ENCODE results near the gene CHGA. TPM values are rescaled to one million over a fixed set of nuclear protein-coding genes. Genes with fewer than 3 reads are reported as not detected.

Gene CHGA
- polyA plus RNA-seq, 1 donor from 2014 or later: 131 TPM

- TF ChIP-seq EP300 (conservative IDR thresholded peaks at IDR 0.05; ENCODE audit: poor library complexity, severe bottlenecking): no peak
These were observed 6.7 kb upstream of the CHGA start (continued) for GRCh38 chr14:92916201-92916600.

GRCh38 chr14:92917041-92917940 lies 5.7 kb upstream of the CHGA start:
- Histone ChIP-seq H3K36me3 (ENCODE audit: insufficient read depth, low read length) (no peaks in the 10 kb centered on the region), H3K4me2 (ENCODE audit: low read length) (no peak overlapping the region), H3K9ac (ENCODE audit: low read length) (no peak overlapping the region), H3K9me3 (ENCODE audit: low read length) (no peaks in the 10 kb centered on the region), H3K27ac (ENCODE audit: low read length) (no peak overlapping the region), H4K20me1 (ENCODE audit: insufficient read depth) (no peaks in the 10 kb centered on the region), H3K27me3 (ENCODE audit: insufficient read depth, low read depth, low read length) (peaks cover 15% of the 10 kb centered on the region), H3K9me2 (ENCODE audit: insufficient read depth, low read length) (no peaks in the 10 kb centered on the region), H2AFZ (ENCODE audit: low read depth, low read length) (no peak overlapping the region), H3F3A (ENCODE audit: insufficient read depth, low read length, poor library complexity, severe bottlenecking) (no peaks in the 10 kb centered on the region), H3K4me3 (ENCODE audit: low read length) (no peak overlapping the region), H3K79me2 (replicated peaks; ENCODE audit: insufficient read depth, low read length) (no peaks in the 10 kb centered on the region)
- TF ChIP-seq POLR2AphosphoS5 (IDR thresholded peaks at IDR 0.05) (no peak), RAD21 (conservative IDR thresholded peaks at IDR 0.05) (no peak), EP300 (conservative IDR thresholded peaks at IDR 0.05; ENCODE audit: poor library complexity, severe bottlenecking) (no peak), SMC3 (conservative IDR thresholded peaks at IDR 0.05; ENCODE audit: poor library complexity) (no peak), EZH2 (IDR thresholded peaks at IDR 0.05; ENCODE audit: borderline replicate concordance, insufficient read depth, low read length, poor library complexity, severe bottlenecking) (no peak), MXI1 (conservative IDR thresholded peaks at IDR 0.05; ENCODE audit: poor library complexity, severe bottlenecking) (no peak), CTCF (IDR thresholded peaks at IDR 0.05; ENCODE audit: poor library complexity, severe bottlenecking) (no peak), REST (IDR thresholded peaks at IDR 0.05; ENCODE audit: borderline replicate concordance) (no peak), TAF1 (IDR thresholded peaks at IDR 0.05; ENCODE audit: low read depth) (no peak)

- TF ChIP-seq POLR2AphosphoS5 (IDR thresholded peaks at IDR 0.05) (no peak), EP300 (conservative IDR thresholded peaks at IDR 0.05; ENCODE audit: poor library complexity, severe bottlenecking) (no peak), MXI1 (conservative IDR thresholded peaks at IDR 0.05; ENCODE audit: poor library complexity, severe bottlenecking) (no peak), TAF1 (IDR thresholded peaks at IDR 0.05; ENCODE audit: low read depth) (no peak), CTCF (IDR thresholded peaks at IDR 0.05; ENCODE audit: poor library complexity, severe bottlenecking) (no peak), SMC3 (conservative IDR thresholded peaks at IDR 0.05; ENCODE audit: poor library complexity) (no peak), RAD21 (conservative IDR thresholded peaks at IDR 0.05) (no peak)
- no peak overlapping the region for H3K9ac ChIP-seq (ENCODE audit: low read length)
- no peaks in the 10 kb centered on the region for H4K20me1 ChIP-seq (ENCODE audit: insufficient read depth)
- no peak overlapping the region for H3K27ac ChIP-seq (ENCODE audit: low read length)
- H3K27me3 ChIP-seq (ENCODE audit: insufficient read depth, low read depth, low read length): peaks cover 15% of the 10 kb centered on the region
- no peaks in the 10 kb centered on the region for H3K36me3 ChIP-seq (ENCODE audit: insufficient read depth, low read length)
- no peaks in the 10 kb centered on the region for H3K9me2 ChIP-seq (ENCODE audit: insufficient read depth, low read length)
- H3K4me3 ChIP-seq (ENCODE audit: low read length): no peak overlapping the region
- no peaks in the 10 kb centered on the region for H3K9me3 ChIP-seq (ENCODE audit: low read length)
- H3F3A ChIP-seq (ENCODE audit: insufficient read depth, low read length, poor library complexity, severe bottlenecking): no peaks in the 10 kb centered on the region
- H3K79me2 ChIP-seq (replicated peaks; ENCODE audit: insufficient read depth, low read length): no peaks in the 10 kb centered on the region
- H3K4me2 ChIP-seq (ENCODE audit: low read length): no peak overlapping the region
- no peak overlapping the region for H2AFZ ChIP-seq (ENCODE audit: low read depth, low read length)
These were observed 5.0 kb upstream of the CHGA start for GRCh38 chr14:92917956-92918355.

All from neural cell (in vitro differentiated cells).